GM13977 (cell line): ENCODE results near the gene TIMM17B.
"Not testable (repeated sequence)": the region's sequence is repeated elsewhere in the genome, so short reads cannot be mapped to it uniquely, and the experiment has no call there.

Experiments used
- DNase-seq: peaks from one replicate; pipeline ENCODE4 v3.0.0; 2012; ENCODE audit warnings: low spot score
- CTCF ChIP-seq: IDR thresholded peaks from 2 replicates; pipeline ENCODE4 v1.5.1; 2012; ENCODE audit warnings: mild to moderate bottlenecking, control low read depth; ENCODE audit not compliant: insufficient read depth; ENCODE audit errors: extremely low read depth, missing control alignments
- in situ Hi-C: fragments of 300-500 bp; cut with MboI; formaldehyde crosslinking; loops from one replicate; pipeline ENCODE4 v1.12.0; 2022; ENCODE audit warnings: low sequenced_read_pairs, low pct_unique_long_range_greater_than_20kb, mixed read lengths, inconsistent platforms; ENCODE audit not compliant: unreplicated experiment

Gene TIMM17B

GRCh38 chrX:48890934-48891401, 6.6 kb downstream of the TIMM17B start:
- no peak for TF ChIP-seq CTCF
- in situ Hi-C loops = no loop called here
- DNase-seq = no peak

DNA sequence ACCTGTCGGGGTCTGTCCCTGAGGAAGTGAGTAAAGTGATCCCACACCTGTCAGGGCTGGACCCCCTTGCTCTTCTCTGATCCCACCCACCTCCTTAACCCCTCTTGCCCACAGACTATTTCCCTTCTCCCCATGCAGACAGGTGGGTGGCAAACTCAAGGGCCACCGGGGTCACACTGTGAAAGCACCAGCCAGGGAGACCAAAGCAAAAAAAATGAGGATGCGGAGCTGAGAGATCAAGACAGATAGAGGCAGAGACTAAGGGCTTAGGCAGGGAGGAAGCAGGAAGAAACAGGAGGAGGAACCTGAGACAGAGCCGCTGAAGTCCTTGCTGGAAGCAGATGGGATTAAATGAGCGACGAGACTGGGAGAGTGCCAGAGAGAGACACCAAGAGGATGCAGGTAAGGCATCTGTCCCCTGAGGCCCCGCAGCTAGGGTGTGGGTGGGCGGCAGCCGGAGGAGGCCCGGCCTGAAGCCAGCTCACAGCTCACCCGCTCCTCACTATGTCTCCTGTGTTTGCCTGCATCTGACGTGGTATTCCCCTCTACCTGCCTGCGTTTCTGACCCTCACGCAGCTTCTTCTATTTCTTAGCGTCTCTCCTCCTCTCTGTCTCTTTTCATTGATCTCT, 7.2 kb downstream of the TIMM17B start:
- no peak for DNase-seq
- no peak for TF ChIP-seq CTCF
- in situ Hi-C loops = no loop called here

DNA sequence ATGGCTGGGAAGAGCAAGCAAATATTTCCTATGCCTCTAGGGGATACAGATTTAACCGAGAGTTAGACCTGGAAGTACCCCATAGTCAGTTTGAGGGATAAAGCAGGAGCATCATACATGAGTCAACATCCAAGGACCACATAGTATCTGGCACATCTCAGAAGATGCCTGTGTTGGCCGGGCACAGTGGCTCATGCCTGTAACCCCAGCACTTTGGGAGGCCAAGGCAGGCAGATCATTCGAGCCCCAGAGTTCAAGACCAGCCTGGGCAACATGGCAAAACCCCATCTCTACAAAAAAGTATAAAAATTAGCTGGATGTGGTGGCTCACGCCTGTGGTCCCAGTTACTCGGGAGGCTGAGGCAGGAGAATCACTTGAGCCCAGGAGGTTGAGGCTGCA, 11.0 kb downstream of the TIMM17B start:
- in situ Hi-C loops, DNase-seq: not testable (repeated sequence)

DNA sequence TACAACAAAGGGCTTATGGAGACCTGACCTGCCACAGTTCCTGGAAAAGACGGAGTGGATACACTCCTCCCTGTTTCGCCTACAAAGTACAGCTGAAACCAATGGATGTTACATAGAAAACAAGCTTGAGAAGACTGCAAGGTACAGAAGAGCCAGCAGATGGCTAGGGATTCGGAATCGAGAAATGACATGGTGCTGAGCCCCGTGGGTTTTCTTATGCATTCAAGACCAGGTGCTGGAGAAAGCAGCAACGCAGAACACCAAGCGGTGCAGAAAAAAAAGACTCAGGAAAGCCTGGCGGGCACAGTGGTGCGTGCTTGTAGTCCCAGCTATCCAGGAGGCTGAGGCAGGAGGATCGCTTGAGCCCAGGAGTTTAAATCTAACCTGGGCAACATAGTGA, 13.8 kb downstream of the TIMM17B start:
- in situ Hi-C loops = no loop called here
- DNase-seq = no peak
- no peak for TF ChIP-seq CTCF

DNA sequence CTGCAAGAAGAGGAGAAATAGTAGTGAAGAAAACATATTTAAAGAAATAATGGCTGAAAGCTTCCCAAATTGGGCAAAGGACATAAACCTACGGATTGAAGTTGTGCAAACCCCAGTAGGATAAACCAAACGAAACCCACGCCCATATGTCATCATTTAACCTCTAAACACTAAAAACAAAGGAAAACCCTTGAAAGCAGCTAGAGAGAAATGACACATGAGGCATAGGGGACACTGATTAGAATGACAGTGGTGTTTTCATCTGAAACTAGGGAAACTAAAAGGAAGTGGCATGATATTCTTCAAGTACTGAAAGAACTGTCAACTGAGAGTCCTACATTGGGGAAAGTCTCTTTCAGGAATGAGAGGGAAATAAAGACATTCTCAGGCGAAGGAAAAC, 20.6 kb downstream of the TIMM17B start:
- DNase-seq, in situ Hi-C loops: not testable (repeated sequence)

DNA sequence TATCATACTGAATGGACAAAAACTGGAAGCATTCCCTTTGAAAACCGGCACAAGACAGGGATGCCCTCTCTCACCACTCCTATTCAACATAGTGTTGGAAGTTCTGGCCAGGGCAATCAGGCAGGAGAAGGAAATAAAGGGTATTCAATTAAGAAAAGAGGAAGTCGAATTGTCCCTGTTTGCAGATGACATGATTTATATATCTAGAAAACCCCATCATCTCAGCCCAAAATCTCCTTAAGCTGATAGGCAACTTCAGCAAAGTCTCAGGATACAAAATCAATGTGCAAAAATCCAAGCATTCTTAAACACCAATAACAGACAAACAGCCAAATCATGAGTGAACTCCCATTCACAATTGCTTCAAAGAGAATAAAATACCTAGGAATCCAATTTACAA, 25.6 kb downstream of the TIMM17B start:
- in situ Hi-C loops = not testable (repeated sequence)

DNA sequence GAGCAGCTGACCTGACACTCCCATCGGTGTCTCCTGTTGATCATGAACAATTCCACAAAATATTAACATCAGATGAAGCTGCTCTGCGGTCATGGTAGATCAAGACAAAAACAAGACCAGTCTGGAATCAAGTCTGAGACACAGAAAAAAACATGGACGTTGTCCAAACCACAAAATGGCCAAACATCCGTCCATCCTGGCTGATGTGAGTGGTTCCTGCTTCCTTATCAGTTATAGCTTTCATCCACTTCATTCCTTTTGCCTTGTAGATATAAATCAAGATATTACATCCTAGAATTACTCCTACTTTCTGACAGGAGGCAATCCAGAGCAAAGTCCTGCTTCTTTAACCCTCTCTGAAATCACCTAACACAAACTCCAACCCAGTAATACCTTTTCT, 33.4 kb downstream of the TIMM17B start:
- no peak for DNase-seq
- in situ Hi-C loops = no loop called here
- TF ChIP-seq CTCF = no peak

More for the DNA sequence above, 25.6 kb downstream of the TIMM17B start:
- DNase-seq = not testable (repeated sequence)

- TF ChIP-seq CTCF = no peak
- in situ Hi-C loops = no loop called here
- no peak for DNase-seq
These were observed 42.7 kb downstream of the TIMM17B start for GRCh38 chrX:48854898-48855297.

DNA sequence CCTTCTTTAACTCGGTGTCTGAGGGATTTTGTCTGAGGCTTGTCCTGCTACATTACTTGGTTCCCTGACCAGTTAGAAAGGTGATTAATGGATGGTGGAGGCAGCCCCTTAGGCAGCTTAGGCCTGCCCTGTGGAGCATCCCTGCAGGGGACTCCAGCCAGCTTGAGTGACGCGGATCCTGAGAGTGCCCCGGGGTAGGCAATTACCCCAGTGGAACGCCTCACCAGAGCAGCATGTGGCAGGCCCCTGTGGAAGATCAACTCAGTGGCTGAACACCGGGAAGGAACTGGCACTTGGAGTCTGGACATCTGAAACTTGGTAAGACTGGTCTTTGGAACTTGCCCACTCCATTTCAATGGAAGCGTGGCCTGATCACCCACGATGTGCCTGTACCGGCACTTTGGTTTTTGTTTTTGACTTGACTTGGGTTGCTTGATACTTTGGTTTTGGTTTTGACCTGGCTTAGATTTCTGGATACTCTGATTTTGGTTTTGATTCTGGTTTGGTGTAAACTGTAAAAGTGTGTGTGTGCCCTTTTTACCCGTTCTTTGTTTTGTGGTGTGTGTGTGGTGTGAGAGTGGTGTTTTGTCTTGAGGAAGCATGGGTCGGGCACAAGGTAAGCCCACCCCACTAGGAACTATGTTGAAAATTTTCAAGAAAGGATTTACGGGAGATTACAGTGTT, 43.3 kb downstream of the TIMM17B start:
- in situ Hi-C loops, DNase-seq: not testable (repeated sequence)

GRCh38 chrX:48853494-48853893, 44.1 kb downstream of the TIMM17B start:
- in situ Hi-C loops, DNase-seq: not testable (repeated sequence)
